ENCODE data around the gene HGFAC. TPM values are rescaled to one million over a fixed set of nuclear protein-coding genes. Genes with fewer than 3 reads are reported as not detected.

HGFAC gene
- total and polyA plus RNA-seq, 2 experiments from 2014 or later = not detected

GRCh38 chr4:3397128-3397527 is 44.6 kb upstream of the HGFAC start:
- Histone ChIP-seq H3K27me3 (replicated peaks; ENCODE audit: insufficient read depth) (no peaks in the 10 kb centered on the region), H3K36me3 (ENCODE audit: low read depth) (no peaks in the 10 kb centered on the region), H2AFZ (no peak overlapping the region), H3K9me2 (ENCODE audit: insufficient read depth) (no peaks in the 10 kb centered on the region), H3K4me1 (ENCODE audit: insufficient read depth) (peaks cover 13% of the 10 kb centered on the region), H3K9me3 (ENCODE audit: low read depth) (no peaks in the 10 kb centered on the region), H3K9ac (no peak overlapping the region), H3K4me2 (ENCODE audit: unreplicated experiment) (no peak overlapping the region), H3K79me2 (ENCODE audit: insufficient read depth) (no peaks in the 10 kb centered on the region), H3K27ac (no peak overlapping the region), H3F3A (ENCODE audit: insufficient read depth) (peaks cover under 1% of the 10 kb centered on the region; the same call in 1 of the 2 replicates), H4K20me1 (ENCODE audit: insufficient read depth) (no peaks in the 10 kb centered on the region), H3K4me3 (no peak overlapping the region)
- no peak for DNase-seq
- 95 to 96% methylated on average over 11 of the region's 11 CpGs for WGBS, 2 experiments (ENCODE audit: low coverage in 1 of 2, low lambda C conversion rate in 2 of 2, missing lambda C conversion rate in 2 of 2)
- in situ Hi-C loops (cut with MboI) = no loop called here
- no peak for TF ChIP-seq EZH2phosphoT487 (IDR thresholded peaks at IDR 0.05; ENCODE audit: insufficient read depth, low read depth)
- no peak for TF ChIP-seq EZH2 (IDR thresholded peaks at IDR 0.05; ENCODE audit: insufficient read depth, poor library complexity, severe bottlenecking)

- H3K36me3 ChIP-seq (ENCODE audit: low read depth) = no peaks in the 10 kb centered on the region
- H3K4me3 ChIP-seq = no peak overlapping the region
- no peak overlapping the region for H3K27ac ChIP-seq
- H3K79me2 ChIP-seq (ENCODE audit: insufficient read depth) = no peaks in the 10 kb centered on the region
- no peaks in the 10 kb centered on the region for H3K9me3 ChIP-seq (ENCODE audit: low read depth)
- peaks cover 23% of the 10 kb centered on the region for H3K4me1 ChIP-seq (ENCODE audit: insufficient read depth)
- H4K20me1 ChIP-seq (ENCODE audit: insufficient read depth) = no peaks in the 10 kb centered on the region
- peak; percentile 13 for DNase-seq
- no peak overlapping the region for H3K9ac ChIP-seq
- TF ChIP-seq EZH2 (IDR thresholded peaks at IDR 0.05; ENCODE audit: insufficient read depth, poor library complexity, severe bottlenecking) (no peak), EZH2phosphoT487 (IDR thresholded peaks at IDR 0.05; ENCODE audit: insufficient read depth, low read depth) (no peak)
- peaks cover 12% of the 10 kb centered on the region for H3F3A ChIP-seq (ENCODE audit: insufficient read depth)
- H3K9me2 ChIP-seq (ENCODE audit: insufficient read depth) = no peaks in the 10 kb centered on the region
- no peaks in the 10 kb centered on the region for H3K27me3 ChIP-seq (replicated peaks; ENCODE audit: insufficient read depth)
- in situ Hi-C loops (cut with MboI) = no loop called here
- WGBS, 2 experiments (ENCODE audit: low coverage in 1 of 2, low lambda C conversion rate in 2 of 2, missing lambda C conversion rate in 2 of 2) = 91 to 94% methylated on average over 5 of the region's 5 CpGs
- H2AFZ ChIP-seq = no peak overlapping the region
- H3K4me2 ChIP-seq (ENCODE audit: unreplicated experiment) = no peak overlapping the region
These were observed 42.2 kb upstream of the HGFAC start for GRCh38 chr4:3399277-3400194.

- no peaks in the 10 kb centered on the region for H4K20me1 ChIP-seq (ENCODE audit: insufficient read depth)
- H3K9me2 ChIP-seq (ENCODE audit: insufficient read depth) = no peaks in the 10 kb centered on the region
These were observed 40.2 kb upstream of the HGFAC start for GRCh38 chr4:3401436-3402171.

GRCh38 chr4:3402491-3403347 is 39.0 kb upstream of the HGFAC start:
- no peaks in the 10 kb centered on the region for H3K27me3 ChIP-seq (replicated peaks; ENCODE audit: insufficient read depth)
- 27 to 35% methylated on average over 15 of the region's 15 CpGs for WGBS, 2 experiments (ENCODE audit: low coverage in 1 of 2, low lambda C conversion rate in 2 of 2, missing lambda C conversion rate in 2 of 2)
- peak overlapping the region; percentile 50 for H3K4me2 ChIP-seq (ENCODE audit: unreplicated experiment)
- H4K20me1 ChIP-seq (ENCODE audit: insufficient read depth) = no peaks in the 10 kb centered on the region
- H3K9me2 ChIP-seq (ENCODE audit: insufficient read depth) = no peaks in the 10 kb centered on the region
- peaks cover 14% of the 10 kb centered on the region for H3K4me1 ChIP-seq (ENCODE audit: insufficient read depth)
- no peak overlapping the region for H3K4me3 ChIP-seq
- peaks cover 12% of the 10 kb centered on the region for H3F3A ChIP-seq (ENCODE audit: insufficient read depth)
- no peaks in the 10 kb centered on the region for H3K79me2 ChIP-seq (ENCODE audit: insufficient read depth)
- no peak for TF ChIP-seq EZH2 (IDR thresholded peaks at IDR 0.05; ENCODE audit: insufficient read depth, poor library complexity, severe bottlenecking)
- TF ChIP-seq EZH2phosphoT487 (IDR thresholded peaks at IDR 0.05; ENCODE audit: insufficient read depth, low read depth) = no peak
- DNase-seq = peak; percentile 88
- H3K27ac ChIP-seq = peak overlapping the region; percentile 89
- H3K9ac ChIP-seq = peak overlapping the region; percentile 54
- H2AFZ ChIP-seq = no peak overlapping the region
- no peaks in the 10 kb centered on the region for H3K9me3 ChIP-seq (ENCODE audit: low read depth)
- in situ Hi-C loops (cut with MboI) = no loop called here
- no peaks in the 10 kb centered on the region for H3K36me3 ChIP-seq (ENCODE audit: low read depth)

More at GRCh38 chr4:3401436-3402171, 40.2 kb upstream of the HGFAC start:
- DNase-seq = no peak
- peaks cover 19% of the 10 kb centered on the region for H3K4me1 ChIP-seq (ENCODE audit: insufficient read depth)
- H3K4me3 ChIP-seq = no peak overlapping the region
- H3K27me3 ChIP-seq (replicated peaks; ENCODE audit: insufficient read depth) = no peaks in the 10 kb centered on the region
- no peaks in the 10 kb centered on the region for H3K79me2 ChIP-seq (ENCODE audit: insufficient read depth)
- no peak overlapping the region for H3K9ac ChIP-seq
- no peaks in the 10 kb centered on the region for H3K9me3 ChIP-seq (ENCODE audit: low read depth)
- H2AFZ ChIP-seq = no peak overlapping the region
- H3K4me2 ChIP-seq (ENCODE audit: unreplicated experiment) = no peak overlapping the region
- H3K36me3 ChIP-seq (ENCODE audit: low read depth) = no peaks in the 10 kb centered on the region
- H3F3A ChIP-seq (ENCODE audit: insufficient read depth) = peaks cover 12% of the 10 kb centered on the region
- TF ChIP-seq EZH2 (IDR thresholded peaks at IDR 0.05; ENCODE audit: insufficient read depth, poor library complexity, severe bottlenecking) (no peak), EZH2phosphoT487 (IDR thresholded peaks at IDR 0.05; ENCODE audit: insufficient read depth, low read depth) (no peak)
- in situ Hi-C loops (cut with MboI) = no loop called here
- 91 to 92% methylated on average over 22 of the region's 22 CpGs for WGBS, 2 experiments (ENCODE audit: low coverage in 1 of 2, low lambda C conversion rate in 2 of 2, missing lambda C conversion rate in 2 of 2)
- peak overlapping the region; percentile 89; the same call in 1 of the 2 replicates for H3K27ac ChIP-seq

Measured in GM23248 (cell line).